Right lobe of liver (tissue), 6 donors: ENCODE results near the gene PDK2. TPM values are rescaled to one million over a fixed set of nuclear protein-coding genes. Genes with fewer than 3 reads are reported as not detected.
A peak's percentile ranks its signal among the peaks of the same experiment; 100 is the strongest.

Experiments
- ATAC-seq, 4 donors: fragments of 200-7000 bp; cut with Tn5 transposase; one replicate each; pipeline ENCODE4 v1.9.1; 2020; ENCODE audit warnings: mild to moderate bottlenecking in 4 of 4, moderate library complexity in 4 of 4
- DNase-seq, 3 donors: peaks; one replicate each; pipeline ENCODE4 v3.0.0-alpha.2; 2020
- H3K27ac ChIP-seq, 3 donors: fragments of 200-600 bp; one replicate each; pipeline ENCODE4 v1.8.0; 2022
- H3K27me3 ChIP-seq, 2 donors: fragments of 200-600 bp; one replicate each; pipeline ENCODE4 v1.8.0; 2022
- H3K36me3 ChIP-seq, 4 donors: fragments of 200-600 bp; sonication (generic) in 1 of 4; one replicate each; pipeline versions ENCODE4 v1.5.1 to v1.8.0; 2017 to 2022; ENCODE audit warnings: control low read depth in 1 of 4
- H3K4me1 ChIP-seq, 4 donors: fragments of 200-600 bp; sonication (generic) in 1 of 4; one replicate each; pipeline versions ENCODE4 v1.5.1 to v1.8.0; 2017 to 2022; ENCODE audit warnings: control low read depth in 1 of 4
- H3K4me3 ChIP-seq, 3 donors: fragments of 200-600 bp; one replicate each; pipeline ENCODE4 v1.8.0; 2022
- H3K9me3 ChIP-seq, 4 donors: fragments of 200-600 bp; sonication (generic) in 1 of 4; one replicate each; pipeline versions ENCODE4 v1.5.1 to v1.8.0; 2017 to 2022; ENCODE audit warnings: control low read depth in 1 of 4
- CTCF ChIP-seq, 4 donors: fragments of 200-600 bp in 3 of 4; fragments of 450-650 bp in 1 of 4; IDR thresholded peaks; one replicate each; pipeline versions ENCODE4 v1.5.1 to v1.8.0; 2016 to 2022; ENCODE audit warnings: antibody characterized with exemption in 4 of 4, mild to moderate bottlenecking in 2 of 4
- POLR2A ChIP-seq: fragments of 450-650 bp; IDR thresholded peaks from one replicate; pipeline ENCODE4 v1.6.1; 2017; ENCODE audit warnings: antibody characterized with exemption, mild to moderate bottlenecking
- WGBS: methylation state at CpG from one replicate; pipeline ENCODE4 v1.1.6; 2018; ENCODE audit warnings: low coverage, low lambda C conversion rate; ENCODE audit not compliant: insufficient coverage; ENCODE audit errors: missing lambda C conversion rate; 5-methylcytosine and 5-hydroxymethylcytosine counted together
- intact Hi-C, 2 donors: fragments of 100-400 bp; cut with DNase I; formaldehyde crosslinking; loops; one replicate each; pipeline versions ENCODE4 v1.11.2 to v1.14.1; 2022
- total RNA-seq, 6 experiments: library from RNA; depleted of rRNA in 2 of 6; stranded (reverse); fragments of >200 nt in 2 of 6; fragmentation: NEBNext Ultra II Directional in 3 of 6; extraction: Animal tissue kit (Norgen Biotek cat#: 25700) in 3 of 6; gene quantifications; one replicate each; pipeline versions ENCODE4 v1.1.0 to v1.2.4, GENCODE V29; 2016 to 2023
- donor health status: DM: no; HTN: yes; CAD: no.
- donor health status: DM: no; HTN: no; CAD: no.
- donor health status: DM: no; HTN: no; CAD: no.
- donor health status: DM: no; HTN: yes; CAD: no.
- donor health status: DM: no; HTN: yes; CAD: no.

PDK2 gene
- total RNA-seq, 6 experiments from 2014 or later: 25.0 to 58.0 (median 44.8) TPM

- ATAC-seq (peak in 2 of 4 donors; percentile 9 to 20), DNase-seq (no peak)
- H3K27me3 ChIP-seq: no peaks in the 10 kb centered on the region
- 61% methylated on average over 12 of the region's 23 CpGs for WGBS
- peaks cover 0 to 13% (median 0%) of the 10 kb centered on the region in 4 donors for H3K4me1 ChIP-seq
- H3K4me3 ChIP-seq: no peak overlapping the region
- TF ChIP-seq CTCF (IDR thresholded peaks at IDR 0.05): no peak
- intact Hi-C loops: loop anchor here (10.0 kb wide), 1 partner anchor 47 kb away; the partner anchor contains the start of gene SGCA (in 2 of the 2)
- no peak overlapping the region for H3K27ac ChIP-seq
- no peaks in the 10 kb centered on the region for H3K9me3 ChIP-seq
- no peaks in the 10 kb centered on the region for H3K36me3 ChIP-seq
Measured at GRCh38 chr17:50118076-50118827, 23.1 kb downstream of the PDK2 start.

- no peaks in the 10 kb centered on the region for H3K27me3 ChIP-seq
- WGBS: 60% methylated on average over 1 of the region's 4 CpGs
- no peak overlapping the region for H3K4me3 ChIP-seq
- peaks cover 0 to 13% (median 0%) of the 10 kb centered on the region in 4 donors for H3K4me1 ChIP-seq
- no peak for TF ChIP-seq CTCF (IDR thresholded peaks at IDR 0.05)
- no peak for TF ChIP-seq POLR2A
- intact Hi-C loops: loop anchor here (10.0 kb wide), 1 partner anchor 46 kb away; the partner anchor contains the start of gene SGCA (in 2 of the 2)
- no peaks in the 10 kb centered on the region for H3K9me3 ChIP-seq
- no peak for ATAC-seq
- no peak for DNase-seq
- no peak overlapping the region for H3K27ac ChIP-seq
- no peaks in the 10 kb centered on the region for H3K36me3 ChIP-seq
Measured at GRCh38 chr17:50118828-50119218, 23.7 kb downstream of the PDK2 start.

- H3K27me3 ChIP-seq: no peaks in the 10 kb centered on the region
- intact Hi-C loops: no loop called here
- WGBS: 71% methylated on average over 5 of the region's 7 CpGs
- no peaks in the 10 kb centered on the region for H3K9me3 ChIP-seq
- DNase-seq (no peak), ATAC-seq (no peak)
- H3K36me3 ChIP-seq: no peaks in the 10 kb centered on the region
- no peak for TF ChIP-seq CTCF (IDR thresholded peaks at IDR 0.05)
- TF ChIP-seq POLR2A: no peak
- no peak overlapping the region for H3K4me3 ChIP-seq
- H3K4me1 ChIP-seq: peaks cover 0 to 13% (median 0%) of the 10 kb centered on the region in 4 donors
- H3K27ac ChIP-seq: no peak overlapping the region
Measured at GRCh38 chr17:50120475-50121253, 25.5 kb downstream of the PDK2 start.

GRCh38 chr17:50122945-50123344 lies 27.8 kb downstream of the PDK2 start:
- Histone ChIP-seq H3K9me3 (no peaks in the 10 kb centered on the region), H3K27me3 (no peaks in the 10 kb centered on the region), H3K27ac (peak overlapping the region in 1 of 3 donors; percentile 24), H3K4me1 (no peaks in the 10 kb centered on the region), H3K36me3 (no peaks in the 10 kb centered on the region), H3K4me3 (no peak overlapping the region)
- ATAC-seq (no peak), DNase-seq (no peak)
- intact Hi-C loops: no loop called here
- WGBS: 60% methylated on average over 3 of the region's 3 CpGs
- TF ChIP-seq CTCF (IDR thresholded peaks at IDR 0.05) (no peak), POLR2A (no peak)
